ENCODE measurements around the gene AMBN. TPM values are rescaled to one million over a fixed set of nuclear protein-coding genes. Genes with fewer than 3 reads are reported as not detected.
"Not testable (repeated sequence)": the region's sequence is repeated elsewhere in the genome, so short reads cannot be mapped to it uniquely, and the experiment has no call there.

The AMBN gene
- total RNA-seq, 4 donors from 2014 or later, result not detected

- Histone ChIP-seq H3K4me3 (no peak overlapping the region), H3K27me3 (no peaks in the 10 kb centered on the region), H3K4me1 (peaks cover 0 to 5% (median 0%) of the 10 kb centered on the region in 4 donors), H3K36me3 (no peaks in the 10 kb centered on the region), H3K27ac (no peak overlapping the region), H3K9me3 (no peaks in the 10 kb centered on the region)
- no peak for DNase-seq
- TF ChIP-seq CTCF (IDR thresholded peaks at IDR 0.05) (no peak), POLR2A (IDR thresholded peaks at IDR 0.05) (no peak), EP300 (IDR thresholded peaks at IDR 0.05; ENCODE audit: low read depth) (no peak), POLR2AphosphoS5 (IDR thresholded peaks at IDR 0.05) (no peak)
- intact Hi-C loops (cut with DNase I; ENCODE audit: low total_unique reads), result no loop called here
- WGBS, 2 donors (ENCODE audit: low coverage in 1 of 2), result 60 to 75% methylated on average over 1 to 5 of the region's 5 CpGs
- in situ Hi-C loops (cut with MboI; ENCODE audit: low pct_ligation_motif_present in 1 of 4, low pct_unique_long_range_greater_than_20kb in 1 of 4, low sequenced_read_pairs in 3 of 4), result loop anchor here in 1 of 4 donors (25.0 kb wide), 1 partner anchor 378 kb away; no protein-coding TSS in a partner anchor
These were observed 42.4 kb downstream of the AMBN start for GRCh38 chr4:70634482-70634881.

GRCh38 chr4:70637239-70637913 lies 45.3 kb downstream of the AMBN start:
- Histone ChIP-seq H3K36me3 (no peaks in the 10 kb centered on the region), H3K27me3 (no peaks in the 10 kb centered on the region), H3K4me1 (peaks cover 0 to 5% (median 0%) of the 10 kb centered on the region in 4 donors), H3K4me3 (no peak overlapping the region), H3K9me3 (no peaks in the 10 kb centered on the region), H3K27ac (no peak overlapping the region)
- intact Hi-C loops (cut with DNase I; ENCODE audit: low total_unique reads) (no loop called here), in situ Hi-C loops (cut with MboI; ENCODE audit: low pct_ligation_motif_present in 1 of 4, low pct_unique_long_range_greater_than_20kb in 1 of 4, low sequenced_read_pairs in 3 of 4) (loop anchor here in 1 of 4 donors (25.0 kb wide), 1 partner anchor 375 kb away; no protein-coding TSS in a partner anchor)
- WGBS, 2 donors (ENCODE audit: low coverage in 1 of 2), result 51 to 54% methylated on average over 8 of the region's 8 CpGs
- DNase-seq, result no peak
- no peak for TF ChIP-seq POLR2A (IDR thresholded peaks at IDR 0.05)
- TF ChIP-seq POLR2AphosphoS5 (IDR thresholded peaks at IDR 0.05), result no peak
- TF ChIP-seq CTCF (IDR thresholded peaks at IDR 0.05), result no peak
- TF ChIP-seq EP300 (IDR thresholded peaks at IDR 0.05; ENCODE audit: low read depth), result no peak

GRCh38 chr4:70640192-70640591 lies 48.1 kb downstream of the AMBN start:
- in situ Hi-C loops (cut with MboI; ENCODE audit: low pct_ligation_motif_present in 1 of 4, low pct_unique_long_range_greater_than_20kb in 1 of 4, low sequenced_read_pairs in 3 of 4), result loop anchor here in 1 of 4 donors (25.0 kb wide), 1 partner anchor 372 kb away; no protein-coding TSS in a partner anchor
- intact Hi-C loops (cut with DNase I; ENCODE audit: low total_unique reads), result no loop called here
- Histone ChIP-seq H3K9me3 (no peaks in the 10 kb centered on the region), H3K27me3 (no peaks in the 10 kb centered on the region), H3K27ac (no peak overlapping the region), H3K36me3 (no peaks in the 10 kb centered on the region), H3K4me1 (peaks cover 0 to 5% (median 0%) of the 10 kb centered on the region in 4 donors), H3K4me3 (no peak overlapping the region)
- no peak for DNase-seq
- no peak for TF ChIP-seq POLR2AphosphoS5 (IDR thresholded peaks at IDR 0.05)
- no peak for TF ChIP-seq CTCF (IDR thresholded peaks at IDR 0.05)
- no peak for TF ChIP-seq EP300 (IDR thresholded peaks at IDR 0.05; ENCODE audit: low read depth)
- no peak for TF ChIP-seq POLR2A (IDR thresholded peaks at IDR 0.05)
- WGBS, 2 donors (ENCODE audit: low coverage in 1 of 2), result 71 to 79% methylated on average over 2 of the region's 2 CpGs

GRCh38 chr4:70650741-70651140 lies 58.7 kb downstream of the AMBN start:
- intact Hi-C loops (cut with DNase I; ENCODE audit: low total_unique reads), result not testable (repeated sequence)

More at GRCh38 chr4:70650741-70651140, 58.7 kb downstream of the AMBN start:
- 77 to 90% methylated on average over 3 to 4 of the region's 4 CpGs for WGBS, 2 donors (ENCODE audit: low coverage in 1 of 2)
- H3K27ac ChIP-seq, H3K9me3 ChIP-seq, H3K27me3 ChIP-seq, H3K4me1 ChIP-seq, H3K36me3 ChIP-seq, H3K4me3 ChIP-seq, DNase-seq: not testable (repeated sequence)
- in situ Hi-C loops (cut with MboI; ENCODE audit: low pct_ligation_motif_present in 1 of 4, low pct_unique_long_range_greater_than_20kb in 1 of 4, low sequenced_read_pairs in 3 of 4), result loop anchor here in 3 of 4 donors (25.0 kb wide), 2 partner anchors 337 to 1062 kb away; partner anchors contain the start of gene DCK (in 1 of the 3)

Data from transverse colon (tissue), 4 donors.